Panc1 (cell line): ENCODE results near the gene ZNF362. TPM values are rescaled to one million over a fixed set of nuclear protein-coding genes. Genes with fewer than 3 reads are reported as not detected.

Source experiments
- ATAC-seq: fragments of 200-7000 bp; cut with Tn5 transposase; 2 replicates; pipeline ENCODE4 v1.9.1; 2020; ENCODE audit warnings: mild to moderate bottlenecking, moderate library complexity
- BruUV-seq: library from RNA; stranded (reverse); fragments of 400-500 nt; replicated peaks from 2 replicates; lab custom pipeline; 2021; lab: Mats Ljungman, UMichigan
- CTCF ChIA-PET: fragments of 300-600 bp; sonication (Branson Sonifier 250); formaldehyde crosslinking; loops from one replicate; lab custom pipeline; 2022; ENCODE audit warnings: antibody characterized with exemption; lab: Charles Lee
- POLR2A ChIA-PET: fragments of 300-600 bp; sonication (Branson Sonifier 250); formaldehyde crosslinking; loops from one replicate; lab custom pipeline; 2022; ENCODE audit warnings: antibody characterized with exemption; lab: Charles Lee
- DNase-seq: peaks from one replicate; pipeline ENCODE4 v3.0.0-alpha.2; 2010; ENCODE audit warnings: low read depth, low spot score
- H3K27ac ChIP-seq: 2 replicates; pipeline ENCODE4 v1.5.1; 2011; ENCODE audit warnings: mild to moderate bottlenecking, low read length, inconsistent platforms
- H3K27me3 ChIP-seq: fragments of 200-500 bp; sonication (Bioruptor generic); 2 replicates; pipeline ENCODE4 v1.6.0; 2014; ENCODE audit warnings: low read length, inconsistent platforms; ENCODE audit not compliant: control insufficient read depth, insufficient read depth
- H3K36me3 ChIP-seq: fragments of 200-500 bp; sonication (Bioruptor generic); 2 replicates; pipeline ENCODE4 v1.5.1; 2014; ENCODE audit warnings: inconsistent platforms, mild to moderate bottlenecking, low read length, moderate library complexity; ENCODE audit not compliant: control insufficient read depth, insufficient read depth
- H3K4me1 ChIP-seq: 2 replicates; pipeline ENCODE4 v1.5.1; 2011; ENCODE audit warnings: inconsistent platforms, mild to moderate bottlenecking, low read length, moderate library complexity; ENCODE audit not compliant: control insufficient read depth, insufficient read depth
- H3K4me3 ChIP-seq, 2 experiments: 2 replicates each; pipeline ENCODE4 v1.5.1; 2011 to 2012; ENCODE audit warnings: low read depth in 2 of 2, low read length in 2 of 2, mild to moderate bottlenecking in 2 of 2, inconsistent platforms in 1 of 2, moderate library complexity in 1 of 2
- H3K9me3 ChIP-seq: fragments of 200-500 bp; sonication (Bioruptor generic); 2 replicates; pipeline ENCODE4 v1.5.1; 2014; ENCODE audit warnings: low read depth, mild to moderate bottlenecking, inconsistent platforms, low read length, moderate library complexity; ENCODE audit not compliant: control insufficient read depth, insufficient read depth
- POLR2AphosphoS5 ChIP-seq: IDR thresholded peaks from 2 replicates; pipeline ENCODE4 v1.6.1; 2012; ENCODE audit warnings: mild to moderate bottlenecking, low read depth, low read length, moderate library complexity
- SIN3A ChIP-seq: IDR thresholded peaks from 2 replicates; pipeline ENCODE4 v1.6.1; 2012; ENCODE audit warnings: low read depth, mild to moderate bottlenecking, low read length, moderate library complexity, borderline replicate concordance; ENCODE audit not compliant: insufficient read depth
- TCF7L2 ChIP-seq: IDR thresholded peaks from 2 replicates; pipeline ENCODE4 v1.6.1; 2011; ENCODE audit warnings: mild to moderate bottlenecking, low read depth, low read length, inconsistent platforms
- in situ Hi-C: cut with HindIII; loops from 2 replicates; pipeline ENCODE4 v1.10.0; 2016; ENCODE audit warnings: low sequenced_read_pairs, low pct_unique_long_range_greater_than_20kb
- intact Hi-C: fragments of 100-400 bp; cut with micrococcal nuclease; formaldehyde crosslinking; loops from one replicate; pipeline ENCODE4 v1.10.0; 2022; ENCODE audit not compliant: unreplicated experiment
- total RNA-seq: library from RNA; stranded (reverse); gene quantifications from one replicate; pipeline ENCODE4 v1.2.1, GENCODE V29; 2021; ENCODE audit not compliant: unreplicated experiment
- TF ChIP-seq, protein P1 (sequence below): fragments of 450-650 bp; IDR thresholded peaks from 2 replicates; pipeline ENCODE4 v1.5.1; 2017; ENCODE audit warnings: mild to moderate bottlenecking
- TF ChIP-seq, protein P2 (sequence below), 2 experiments: IDR thresholded peaks; 2 replicates each; pipeline ENCODE4 v1.6.1; 2011 to 2012; ENCODE audit warnings: low read depth in 2 of 2, control low read depth in 1 of 2, low read length in 1 of 2, mild to moderate bottlenecking in 1 of 2, moderate library complexity in 1 of 2; ENCODE audit not compliant: insufficient read depth in 1 of 2

ZNF362 gene
- total RNA-seq, 1 experiment from 2014 or later, result 17.5 TPM

DNA sequence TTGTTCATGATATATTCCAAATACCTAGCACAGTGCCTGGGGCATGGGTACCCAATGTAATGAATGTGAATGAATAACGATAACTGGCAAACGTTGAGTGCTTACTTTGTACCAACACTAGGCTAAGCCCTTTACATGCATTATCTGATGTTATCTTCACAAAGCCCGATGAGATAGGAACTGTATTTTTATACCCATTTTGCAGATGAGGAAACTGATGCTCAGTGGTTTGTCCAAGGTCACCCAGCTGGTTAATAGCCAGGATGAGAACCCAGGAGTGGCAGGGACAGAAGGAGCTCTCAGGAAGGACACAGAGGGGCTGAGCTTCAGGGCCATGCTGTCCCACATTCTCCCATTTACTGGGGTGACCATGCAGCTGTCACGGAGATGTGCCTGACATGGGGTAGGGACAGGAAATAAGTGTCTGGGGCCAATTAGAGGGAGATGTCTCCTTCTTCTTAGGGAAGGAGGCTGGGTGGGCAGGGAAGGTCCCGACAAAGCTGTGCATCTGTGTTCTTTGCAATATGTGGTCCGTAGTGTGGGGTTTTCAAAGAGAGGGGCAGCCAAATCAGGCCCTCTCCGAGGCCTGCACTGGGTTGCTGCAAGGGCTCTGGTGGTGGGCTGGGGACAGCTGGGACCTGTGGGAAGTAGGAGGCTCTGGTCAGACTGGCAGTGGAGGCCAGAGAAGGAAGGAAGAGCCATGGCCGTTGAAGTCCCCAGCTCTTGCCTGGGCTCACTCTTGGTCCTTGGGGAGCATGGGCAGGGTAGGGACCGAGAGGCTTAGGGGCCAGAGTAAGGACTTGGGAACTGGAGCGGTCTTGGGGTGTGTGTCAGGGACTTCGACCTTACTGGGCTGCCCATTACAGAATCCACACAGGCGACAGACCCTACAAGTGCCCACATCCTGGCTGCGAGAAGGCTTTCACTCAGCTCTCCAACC lies 38.0 kb downstream of the ZNF362 start:
- BruUV-seq, result no TSS peak
- H3K27ac ChIP-seq, result no peak overlapping the region
- no peaks in the 10 kb centered on the region for H3K9me3 ChIP-seq
- 0 out of 2 replicates have a peak, but pooled peaks cover 3% of the 10 kb centered on the region for H3K4me1 ChIP-seq
- no peak overlapping the region for H3K4me3 ChIP-seq
- no peaks in the 10 kb centered on the region for H3K36me3 ChIP-seq
- DNase-seq (no peak), ATAC-seq (no peak)
- intact Hi-C loops, result loop anchor here (1.0 to 10.0 kb wide), 3 partner anchors 68 to 163 kb away; no protein-coding TSS in a partner anchor
- TF ChIP-seq TCF7L2 (no peak), SIN3A (no peak), POLR2AphosphoS5 (no peak)
- TF ChIP-seq, protein P1, sequence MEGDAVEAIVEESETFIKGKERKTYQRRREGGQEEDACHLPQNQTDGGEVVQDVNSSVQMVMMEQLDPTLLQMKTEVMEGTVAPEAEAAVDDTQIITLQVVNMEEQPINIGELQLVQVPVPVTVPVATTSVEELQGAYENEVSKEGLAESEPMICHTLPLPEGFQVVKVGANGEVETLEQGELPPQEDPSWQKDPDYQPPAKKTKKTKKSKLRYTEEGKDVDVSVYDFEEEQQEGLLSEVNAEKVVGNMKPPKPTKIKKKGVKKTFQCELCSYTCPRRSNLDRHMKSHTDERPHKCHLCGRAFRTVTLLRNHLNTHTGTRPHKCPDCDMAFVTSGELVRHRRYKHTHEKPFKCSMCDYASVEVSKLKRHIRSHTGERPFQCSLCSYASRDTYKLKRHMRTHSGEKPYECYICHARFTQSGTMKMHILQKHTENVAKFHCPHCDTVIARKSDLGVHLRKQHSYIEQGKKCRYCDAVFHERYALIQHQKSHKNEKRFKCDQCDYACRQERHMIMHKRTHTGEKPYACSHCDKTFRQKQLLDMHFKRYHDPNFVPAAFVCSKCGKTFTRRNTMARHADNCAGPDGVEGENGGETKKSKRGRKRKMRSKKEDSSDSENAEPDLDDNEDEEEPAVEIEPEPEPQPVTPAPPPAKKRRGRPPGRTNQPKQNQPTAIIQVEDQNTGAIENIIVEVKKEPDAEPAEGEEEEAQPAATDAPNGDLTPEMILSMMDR, result no peak
- TF ChIP-seq, protein P2, sequence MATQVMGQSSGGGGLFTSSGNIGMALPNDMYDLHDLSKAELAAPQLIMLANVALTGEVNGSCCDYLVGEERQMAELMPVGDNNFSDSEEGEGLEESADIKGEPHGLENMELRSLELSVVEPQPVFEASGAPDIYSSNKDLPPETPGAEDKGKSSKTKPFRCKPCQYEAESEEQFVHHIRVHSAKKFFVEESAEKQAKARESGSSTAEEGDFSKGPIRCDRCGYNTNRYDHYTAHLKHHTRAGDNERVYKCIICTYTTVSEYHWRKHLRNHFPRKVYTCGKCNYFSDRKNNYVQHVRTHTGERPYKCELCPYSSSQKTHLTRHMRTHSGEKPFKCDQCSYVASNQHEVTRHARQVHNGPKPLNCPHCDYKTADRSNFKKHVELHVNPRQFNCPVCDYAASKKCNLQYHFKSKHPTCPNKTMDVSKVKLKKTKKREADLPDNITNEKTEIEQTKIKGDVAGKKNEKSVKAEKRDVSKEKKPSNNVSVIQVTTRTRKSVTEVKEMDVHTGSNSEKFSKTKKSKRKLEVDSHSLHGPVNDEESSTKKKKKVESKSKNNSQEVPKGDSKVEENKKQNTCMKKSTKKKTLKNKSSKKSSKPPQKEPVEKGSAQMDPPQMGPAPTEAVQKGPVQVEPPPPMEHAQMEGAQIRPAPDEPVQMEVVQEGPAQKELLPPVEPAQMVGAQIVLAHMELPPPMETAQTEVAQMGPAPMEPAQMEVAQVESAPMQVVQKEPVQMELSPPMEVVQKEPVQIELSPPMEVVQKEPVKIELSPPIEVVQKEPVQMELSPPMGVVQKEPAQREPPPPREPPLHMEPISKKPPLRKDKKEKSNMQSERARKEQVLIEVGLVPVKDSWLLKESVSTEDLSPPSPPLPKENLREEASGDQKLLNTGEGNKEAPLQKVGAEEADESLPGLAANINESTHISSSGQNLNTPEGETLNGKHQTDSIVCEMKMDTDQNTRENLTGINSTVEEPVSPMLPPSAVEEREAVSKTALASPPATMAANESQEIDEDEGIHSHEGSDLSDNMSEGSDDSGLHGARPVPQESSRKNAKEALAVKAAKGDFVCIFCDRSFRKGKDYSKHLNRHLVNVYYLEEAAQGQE (IDR thresholded peaks at IDR 0.05; ENCODE audit: insufficient read depth in 1 of 2, low read depth in 2 of 2, low read length in 1 of 2), result no peak
- H3K27me3 ChIP-seq, result no peaks in the 10 kb centered on the region
- in situ Hi-C loops, result no loop called here
- CTCF ChIA-PET, result interaction anchor here (0.6 kb wide), 1 partner anchor 21 kb away, joined by 8 read pairs; no protein-coding TSS in a partner anchor
- POLR2A ChIA-PET, result interaction anchor here (0.6 kb wide), 1 partner anchor 32 kb away, joined by 8 read pairs; no protein-coding TSS in a partner anchor

GRCh38 chr1:33295023-33295422 lies 38.7 kb downstream of the ZNF362 start:
- POLR2A ChIA-PET, result no interaction called here
- intact Hi-C loops, result loop anchor here (1.0 to 10.0 kb wide), 3 partner anchors 67 to 162 kb away; no protein-coding TSS in a partner anchor

More at GRCh38 chr1:33295023-33295422, 38.7 kb downstream of the ZNF362 start:
- H3K27ac ChIP-seq, result no peak overlapping the region
- H3K36me3 ChIP-seq, result no peaks in the 10 kb centered on the region
- CTCF ChIA-PET, result interaction anchor here (0.7 to 1.7 kb wide), 13 partner anchors 20 to 318 kb away, joined by 3 to 20 read pairs (median 3); partner anchors contain the start of gene A3GALT2
- ATAC-seq, result no peak
- H3K4me3 ChIP-seq, result no peak overlapping the region
- no peaks in the 10 kb centered on the region for H3K27me3 ChIP-seq
- 0 out of 2 replicates have a peak, but pooled peaks cover 3% of the 10 kb centered on the region for H3K4me1 ChIP-seq
- in situ Hi-C loops, result no loop called here
- H3K9me3 ChIP-seq, result no peaks in the 10 kb centered on the region
- BruUV-seq, result no TSS peak
- no peak for DNase-seq
- TF ChIP-seq POLR2AphosphoS5 (no peak), SIN3A (no peak), TCF7L2 (no peak)
- TF ChIP-seq, protein P2 (IDR thresholded peaks at IDR 0.05; ENCODE audit: insufficient read depth in 1 of 2, low read depth in 2 of 2, low read length in 1 of 2), result no peak
- TF ChIP-seq, protein P1, result no peak
